ENCODE results near the gene COMMD9. TPM values are rescaled to one million over a fixed set of nuclear protein-coding genes. Genes with fewer than 3 reads are reported as not detected.

The COMMD9 gene
- total and polyA plus RNA-seq, 8 donors = 16.5 to 47.6 (median 29.1) TPM

GRCh38 chr11:36273110-36273509, 16.1 kb downstream of the COMMD9 start:
- H3K36me3 ChIP-seq = peaks cover 0 to 26% (median 20%) of the 10 kb centered on the region in 3 donors
- no peak for TF ChIP-seq CTCF (IDR thresholded peaks at IDR 0.05)
- peak in 1 of 4 donors; percentile 4 for ATAC-seq
- peaks cover 1 to 10% (median 4%) of the 10 kb centered on the region in 3 donors for H3K4me1 ChIP-seq
- H3K4me3 ChIP-seq = no peak overlapping the region
- intact Hi-C loops (cut with DNase I) = no loop called here
- WGBS, 2 donors = 79 to 89% methylated on average over 3 of the region's 3 CpGs
- FAIRE-seq = no peak
- peak overlapping the region in 2 of 4 donors; percentile 60 to 67 for H3K27ac ChIP-seq
- H3K27me3 ChIP-seq = no peaks in the 10 kb centered on the region
- no peak for DNase-seq
- H3K9me3 ChIP-seq = no peaks in the 10 kb centered on the region

- intact Hi-C loops (cut with DNase I) = no loop called here
- FAIRE-seq = no peak
- peaks cover 0 to 26% (median 20%) of the 10 kb centered on the region in 3 donors for H3K36me3 ChIP-seq
- H3K27ac ChIP-seq = peak overlapping the region in 2 of 4 donors; percentile 60 to 70
- ATAC-seq = peak; percentile 48 to 71 (median 62)
- no peak for TF ChIP-seq CTCF (IDR thresholded peaks at IDR 0.05)
- 46 to 52% methylated on average over 5 of the region's 5 CpGs for WGBS, 2 donors
- peaks cover 3 to 21% (median 10%) of the 10 kb centered on the region in 3 donors for H3K4me1 ChIP-seq
- H3K9me3 ChIP-seq = no peaks in the 10 kb centered on the region
- no peak overlapping the region for H3K4me3 ChIP-seq
- DNase-seq = no peak
- no peaks in the 10 kb centered on the region for H3K27me3 ChIP-seq
Measured at GRCh38 chr11:36271794-36272407, 17.3 kb downstream of the COMMD9 start.

- no peak overlapping the region for H3K4me3 ChIP-seq
- 89 to 90% methylated on average over 9 of the region's 9 CpGs for WGBS, 2 donors
- no peak for TF ChIP-seq CTCF (IDR thresholded peaks at IDR 0.05)
- H3K36me3 ChIP-seq = peaks cover 0 to 17% (median 17%) of the 10 kb centered on the region in 3 donors
- peaks cover 3 to 23% (median 10%) of the 10 kb centered on the region in 3 donors for H3K4me1 ChIP-seq
- intact Hi-C loops (cut with DNase I) = no loop called here
- H3K27me3 ChIP-seq = no peaks in the 10 kb centered on the region
- no peaks in the 10 kb centered on the region for H3K9me3 ChIP-seq
- DNase-seq (no peak), ATAC-seq (no peak), FAIRE-seq (no peak)
- H3K27ac ChIP-seq = peak overlapping the region in 2 of 4 donors; percentile 52 to 70
Measured at GRCh38 chr11:36270701-36271100, 18.5 kb downstream of the COMMD9 start.

GRCh38 chr11:36268337-36268985, 20.8 kb downstream of the COMMD9 start:
- Histone ChIP-seq H3K36me3 (peaks cover 0 to 6% (median 0%) of the 10 kb centered on the region in 3 donors), H3K27ac (peak overlapping the region in 2 of 4 donors; percentile 54 to 68), H3K27me3 (no peaks in the 10 kb centered on the region), H3K4me1 (peaks cover 3 to 23% (median 10%) of the 10 kb centered on the region in 3 donors), H3K9me3 (no peaks in the 10 kb centered on the region), H3K4me3 (no peak overlapping the region)
- ATAC-seq (peak; percentile 26 to 75 (median 52)), FAIRE-seq (no peak), DNase-seq (no peak)
- no peak for TF ChIP-seq CTCF (IDR thresholded peaks at IDR 0.05)
- intact Hi-C loops (cut with DNase I) = loop anchor here in 2 of 3 donors (10.0 kb wide), 2 partner anchors 444 to 654 kb away; partner anchors contain the start of gene FJX1 (in 1 of the 2)
- WGBS, 2 donors = 18 to 19% methylated on average over 8 of the region's 8 CpGs
